Stimulated activated CD4-positive, alpha-beta T cell treated with anti-CD3 and anti-CD28 coated beads, Interleukin-4, amount 100 ng/mL, for 24 hours (primary cell): ENCODE data around the gene TPI1.
A peak's percentile ranks its signal among the peaks of the same experiment; 100 is the strongest.
"Not testable (repeated sequence)": the region's sequence is repeated elsewhere in the genome, so short reads cannot be mapped to it uniquely, and the experiment has no call there.

Source experiments
- DNase-seq: peaks from one replicate; pipeline ENCODE4 v3.0.0-alpha.2; 2020

The TPI1 gene

DNA sequence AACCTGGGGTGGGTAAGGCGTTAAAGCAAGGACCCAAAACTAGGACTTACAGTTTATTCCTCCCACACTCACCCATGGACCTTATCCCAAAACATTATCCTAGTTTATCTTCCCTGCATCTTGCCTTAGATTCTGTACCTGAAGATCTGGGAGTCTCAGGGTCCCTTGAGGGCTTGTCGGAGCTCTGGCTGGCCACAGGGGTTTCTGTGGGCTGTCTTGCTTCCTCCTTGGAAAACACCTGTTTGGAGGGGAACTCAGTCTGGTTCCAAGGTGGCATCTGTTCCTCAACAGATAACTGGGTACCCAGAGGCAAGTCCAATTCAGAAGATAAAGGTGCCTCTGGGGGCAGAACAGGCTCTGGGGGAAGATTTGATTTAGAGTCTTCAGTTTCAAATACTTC lies 17.9 kb upstream of the TPI1 start:
- DNase-seq, result no peak

DNA sequence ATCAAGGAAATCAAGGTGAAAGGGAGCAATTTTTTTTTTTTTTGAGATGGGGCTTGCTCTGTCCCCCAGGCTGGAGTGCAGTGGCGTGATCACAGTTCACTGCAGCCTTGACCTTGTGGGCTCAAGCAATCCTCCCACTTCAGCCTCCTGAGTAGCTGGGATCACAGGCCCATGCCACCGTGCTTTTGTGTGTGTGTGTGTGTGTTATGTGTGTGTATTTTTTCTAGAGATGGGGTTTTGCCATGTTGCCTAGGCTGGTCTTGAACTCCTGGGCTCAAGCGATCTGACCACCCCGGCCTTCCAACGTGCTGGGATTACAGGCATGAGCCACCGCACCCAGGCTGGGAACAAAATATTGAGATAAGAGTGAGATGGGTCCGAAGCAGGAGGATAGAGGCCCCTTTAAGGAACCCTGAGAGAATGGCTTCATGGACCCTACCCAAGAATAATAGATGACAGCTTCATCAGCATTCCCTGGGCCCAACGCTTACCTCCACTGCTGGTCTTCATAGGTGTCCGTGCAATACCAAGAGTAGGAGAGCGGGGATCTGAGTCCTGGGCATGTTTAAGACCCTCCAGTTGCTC lies 17.3 kb upstream of the TPI1 start:
- DNase-seq, result no peak

DNA sequence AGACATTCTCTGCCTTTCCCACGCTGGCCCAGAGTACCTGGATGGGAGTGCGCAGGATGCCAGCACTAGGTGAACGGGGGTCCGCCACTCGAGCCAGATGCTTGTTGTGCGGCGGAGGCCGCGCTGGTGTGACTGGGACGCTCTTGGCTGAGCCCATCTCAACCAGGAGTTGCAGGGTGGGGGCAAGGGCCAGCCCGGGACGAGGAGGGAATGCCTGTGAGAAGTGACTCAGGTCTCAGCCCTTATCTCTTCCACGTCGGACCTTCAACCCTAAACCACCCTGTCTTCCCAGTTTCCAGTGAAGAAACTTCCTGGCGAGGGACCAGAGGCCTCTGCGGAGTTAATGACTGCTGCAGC lies 16.6 kb upstream of the TPI1 start:
- no peak for DNase-seq

DNA sequence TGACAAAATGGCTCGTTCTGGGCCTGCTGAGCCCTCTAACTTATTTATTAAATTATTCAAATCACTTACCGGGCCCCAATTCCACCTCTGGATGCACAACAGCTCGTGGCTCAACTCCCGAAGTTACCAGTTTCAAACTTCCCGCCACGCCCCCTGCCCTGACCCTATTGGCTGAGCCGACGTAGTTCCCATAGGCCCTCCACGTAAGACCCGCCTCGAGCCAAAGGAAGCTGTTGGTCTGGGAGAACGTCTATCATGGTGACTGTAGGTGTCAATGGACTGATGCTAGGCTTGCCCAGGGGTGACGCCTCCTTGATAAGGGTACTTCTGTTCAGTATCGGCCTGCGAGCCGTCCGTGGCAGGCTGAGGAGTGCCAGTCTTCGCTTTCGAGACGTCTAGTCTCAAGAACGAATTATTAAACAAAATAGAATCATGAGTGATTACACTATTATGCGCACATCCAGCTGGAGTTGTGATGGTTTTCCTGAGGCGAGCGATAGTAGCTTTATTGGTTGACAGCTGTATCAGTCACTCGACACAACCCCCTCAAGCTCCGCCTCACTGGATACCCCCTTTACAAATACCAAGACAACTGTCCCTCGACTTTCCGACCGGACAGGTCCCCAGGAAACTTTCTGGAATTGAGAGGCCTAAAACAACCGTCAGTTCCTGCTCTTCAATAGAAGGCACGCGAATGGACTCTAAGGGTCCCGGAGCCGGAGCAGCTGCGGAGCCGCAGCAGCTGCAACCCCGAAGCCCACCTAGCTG lies 16.0 kb upstream of the TPI1 start, which contains the start of gene CDCA3:
Gene CDCA3 (minus strand): TSS at position 134 of the 768 bp plus-strand sequence. CDS start 334 bp downstream, outside the sequence.
- peak; percentile 94 for DNase-seq

DNA sequence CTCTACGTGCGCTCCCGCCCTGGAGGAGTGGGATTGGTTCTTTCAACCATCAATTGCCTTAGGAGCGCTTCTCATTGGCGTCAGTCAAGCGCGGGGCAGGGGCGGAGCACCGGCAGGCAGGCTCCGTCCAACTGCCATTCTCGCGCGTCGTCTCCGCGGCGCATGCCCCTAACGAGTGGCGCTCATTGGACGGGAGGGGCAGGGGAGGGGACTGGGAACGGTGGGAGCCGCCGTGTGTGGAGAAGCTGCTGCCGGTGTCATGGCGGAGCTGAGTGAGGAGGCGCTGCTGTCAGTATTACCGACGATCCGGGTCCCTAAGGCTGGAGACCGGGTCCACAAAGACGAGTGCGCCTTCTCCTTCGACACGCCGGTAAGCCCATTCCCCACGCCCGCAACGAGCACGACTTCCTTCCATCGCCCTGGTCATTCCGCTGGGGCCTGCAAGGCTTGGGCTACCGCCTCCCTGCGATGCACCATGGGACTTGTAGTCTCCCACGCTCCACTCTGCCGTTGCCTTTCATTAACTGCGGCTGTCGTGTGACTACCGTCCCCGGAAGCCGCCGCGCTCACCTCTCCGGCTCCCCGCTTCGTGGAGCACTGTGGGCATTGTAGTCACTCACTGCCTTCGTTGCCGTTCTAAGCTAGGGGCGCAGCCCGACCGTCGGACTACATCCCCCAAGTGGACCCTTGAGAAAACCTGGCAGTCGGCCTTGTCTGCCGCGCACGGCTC lies 15.2 kb upstream of the TPI1 start, which contains the start of gene USP5:
Gene USP5 (plus strand): TSS at position 230 of the 730 bp plus-strand sequence. CDS start 30 bp downstream, at position 260.
- peak; percentile 98 for DNase-seq

DNA sequence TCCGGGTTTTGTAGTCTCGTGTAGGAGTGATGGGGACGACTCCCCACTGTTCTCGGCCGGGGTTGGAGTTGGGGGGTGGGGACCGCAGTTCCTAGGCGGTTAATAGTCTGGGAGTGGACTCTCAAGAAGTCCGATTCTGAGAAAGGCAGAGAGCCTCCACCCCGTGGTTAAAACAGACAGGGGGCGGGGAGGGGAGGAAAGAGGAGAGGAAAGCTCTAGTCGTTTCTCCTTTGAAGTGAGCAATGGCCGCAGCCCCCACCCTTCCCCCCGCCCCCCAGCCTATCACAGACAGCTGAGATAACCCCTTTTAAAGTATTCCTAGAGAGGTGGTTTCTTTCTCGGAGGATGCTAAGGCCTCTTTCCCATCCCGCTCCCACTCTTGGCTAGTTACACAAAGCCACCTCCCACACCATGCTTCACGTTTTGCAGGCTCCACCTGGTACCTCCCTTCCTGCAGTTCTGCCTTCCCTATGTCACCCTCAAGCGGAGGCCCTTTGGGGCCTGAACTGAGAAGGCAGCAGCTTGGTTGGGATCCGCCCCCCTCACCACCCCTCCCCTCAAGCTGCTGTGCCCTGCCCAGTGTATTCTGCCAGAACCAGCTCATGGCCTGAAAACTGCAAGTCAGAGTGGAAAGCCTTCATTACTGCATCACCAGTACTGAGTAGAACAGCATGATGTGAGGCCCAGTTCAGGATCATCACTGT lies 14.5 kb upstream of the TPI1 start:
- peak; percentile 82 for DNase-seq

DNA sequence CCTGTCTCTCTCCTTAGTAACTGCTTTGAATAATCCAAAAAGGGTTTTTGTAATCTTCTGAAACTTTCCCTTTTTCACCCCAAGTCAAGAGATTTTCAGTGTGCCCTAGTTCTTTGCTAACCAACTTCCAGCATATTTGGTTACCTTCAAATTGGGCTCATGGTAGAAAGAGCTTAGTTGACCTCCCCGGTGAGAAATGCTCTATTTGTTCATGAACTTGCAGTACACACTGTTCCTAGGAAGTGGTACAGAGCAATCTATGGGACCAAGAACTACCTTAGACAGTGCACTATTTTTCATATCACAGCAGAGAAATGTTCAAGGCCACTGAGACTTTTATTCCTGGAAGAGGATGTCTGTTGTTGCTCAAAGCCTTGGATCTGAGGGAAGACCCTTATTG lies 13.7 kb upstream of the TPI1 start:
- no peak for DNase-seq

DNA sequence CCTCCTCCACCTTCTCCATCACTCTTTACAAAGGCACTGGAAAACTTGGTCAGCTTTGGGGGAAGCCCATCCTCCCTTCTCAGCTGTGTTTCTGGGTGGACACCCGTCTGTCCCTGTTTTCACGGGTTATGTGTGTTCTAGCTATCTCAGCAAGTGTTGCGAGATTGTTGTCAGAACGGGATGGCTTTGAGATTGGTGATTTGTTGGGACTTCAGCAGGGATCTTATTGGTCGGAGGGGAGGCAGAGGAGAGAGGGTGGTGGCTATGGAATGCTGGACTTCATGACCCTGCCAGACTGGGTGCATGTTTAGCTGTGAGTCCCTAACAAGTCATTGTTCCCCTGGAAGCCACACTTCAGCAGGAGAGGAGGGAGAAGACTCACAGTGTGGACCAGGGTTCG lies 13.3 kb upstream of the TPI1 start:
- no peak for DNase-seq

DNA sequence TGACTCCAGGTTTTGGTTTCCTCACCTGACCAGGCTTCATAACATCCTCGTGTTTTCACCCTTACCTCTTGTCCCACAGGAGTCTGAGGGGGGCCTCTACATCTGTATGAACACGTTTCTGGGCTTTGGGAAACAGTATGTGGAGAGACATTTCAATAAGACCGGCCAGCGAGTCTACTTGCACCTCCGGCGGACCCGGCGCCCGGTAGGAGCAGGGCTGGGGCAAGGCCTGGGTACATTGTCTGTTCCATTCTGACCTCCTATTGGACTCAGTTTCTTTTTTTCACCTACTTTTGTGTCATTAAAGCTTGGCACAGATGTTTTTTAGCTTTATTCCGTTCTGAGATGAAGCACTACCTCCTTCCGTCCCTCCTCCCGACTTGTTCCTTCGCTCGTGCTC lies 12.0 kb upstream of the TPI1 start:
- no peak for DNase-seq

DNA sequence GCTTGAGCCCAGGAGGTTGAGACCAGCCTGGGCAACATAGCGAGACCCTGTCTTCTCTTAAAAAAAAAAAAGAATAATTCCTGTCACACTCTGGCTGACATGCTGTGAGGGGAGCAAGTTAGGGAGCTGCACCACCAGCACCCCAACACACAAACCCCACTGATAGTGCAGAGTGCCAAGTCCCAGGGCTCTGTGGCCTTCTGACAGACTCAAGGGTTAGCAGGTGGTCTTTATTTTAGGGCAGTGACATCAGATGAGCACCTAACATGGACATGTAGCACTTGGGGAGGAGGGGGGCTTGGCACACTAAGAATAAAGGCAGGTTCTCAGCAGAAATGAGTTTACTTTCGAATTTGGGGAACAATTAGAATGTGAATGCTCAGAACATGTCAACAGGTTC lies 8.5 kb upstream of the TPI1 start:
- DNase-seq, result no peak

DNA sequence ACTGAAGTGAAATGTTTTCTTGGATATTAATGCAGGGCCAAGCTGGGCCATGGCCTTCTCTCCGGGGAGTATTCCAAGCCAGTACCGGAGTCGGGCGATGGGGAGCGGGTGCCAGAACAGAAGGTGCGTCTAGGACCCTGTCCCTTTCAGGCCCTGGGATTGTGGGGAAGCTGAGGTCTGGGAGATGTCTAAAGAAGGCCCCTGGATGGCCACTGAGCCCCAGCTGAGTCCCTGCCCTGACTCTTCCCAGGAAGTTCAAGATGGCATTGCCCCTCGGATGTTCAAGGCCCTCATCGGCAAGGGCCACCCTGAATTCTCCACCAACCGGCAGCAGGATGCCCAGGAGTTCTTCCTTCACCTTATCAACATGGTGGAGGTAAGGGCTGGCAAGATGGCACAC lies 7.2 kb upstream of the TPI1 start:
- DNase-seq, result no peak

DNA sequence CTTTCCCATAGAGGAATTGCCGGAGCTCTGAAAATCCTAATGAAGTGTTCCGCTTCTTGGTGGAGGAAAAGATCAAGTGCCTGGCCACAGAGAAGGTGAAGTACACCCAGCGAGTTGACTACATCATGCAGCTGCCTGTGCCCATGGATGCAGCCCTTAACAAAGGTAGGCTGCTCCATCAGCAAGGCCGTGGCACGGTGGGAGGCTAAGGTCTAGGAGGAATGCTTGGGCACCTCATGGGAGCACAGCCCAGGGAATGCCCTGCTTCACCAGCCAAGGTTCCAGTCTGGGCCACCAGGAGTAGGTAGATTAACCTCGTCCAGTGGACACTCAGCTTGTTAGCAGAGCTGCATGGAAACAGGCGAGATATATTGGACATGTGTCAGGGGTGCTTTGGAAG lies 6.4 kb upstream of the TPI1 start:
- no peak for DNase-seq

DNA sequence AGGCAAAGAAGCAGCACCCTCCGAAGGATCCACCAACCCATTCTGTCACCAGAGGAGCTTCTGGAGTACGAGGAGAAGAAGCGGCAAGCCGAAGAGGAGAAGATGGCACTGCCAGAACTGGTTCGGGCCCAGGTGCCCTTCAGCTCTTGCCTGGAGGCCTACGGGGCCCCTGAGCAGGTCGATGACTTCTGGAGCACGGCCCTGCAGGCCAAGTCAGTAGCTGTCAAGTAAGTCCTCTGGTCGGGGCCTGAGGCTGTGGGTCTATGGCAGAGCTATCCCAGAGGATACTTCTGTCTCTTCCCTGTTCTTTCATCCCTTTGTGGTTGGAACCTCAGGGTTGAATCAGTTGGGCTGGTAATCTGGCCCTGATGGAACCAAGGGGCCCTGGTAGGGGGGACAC lies 5.9 kb upstream of the TPI1 start:
- no peak for DNase-seq

DNA sequence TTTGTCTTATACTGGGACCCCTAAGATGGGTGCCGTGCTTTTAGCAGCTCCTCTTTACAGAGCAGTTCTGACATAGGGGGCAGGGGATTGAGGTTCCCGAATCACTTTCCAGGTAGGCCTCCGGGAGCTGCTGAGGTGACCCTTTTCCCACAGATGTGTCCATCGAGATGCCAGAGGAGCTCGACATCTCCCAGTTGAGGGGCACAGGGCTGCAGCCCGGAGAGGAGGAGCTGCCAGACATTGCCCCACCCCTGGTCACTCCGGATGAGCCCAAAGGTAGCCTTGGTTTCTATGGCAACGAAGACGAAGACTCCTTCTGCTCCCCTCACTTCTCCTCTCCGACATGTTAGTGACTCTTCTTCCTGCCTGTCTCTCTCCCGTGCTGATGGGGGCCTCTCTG lies 4.3 kb upstream of the TPI1 start:
- DNase-seq, result no peak

DNA sequence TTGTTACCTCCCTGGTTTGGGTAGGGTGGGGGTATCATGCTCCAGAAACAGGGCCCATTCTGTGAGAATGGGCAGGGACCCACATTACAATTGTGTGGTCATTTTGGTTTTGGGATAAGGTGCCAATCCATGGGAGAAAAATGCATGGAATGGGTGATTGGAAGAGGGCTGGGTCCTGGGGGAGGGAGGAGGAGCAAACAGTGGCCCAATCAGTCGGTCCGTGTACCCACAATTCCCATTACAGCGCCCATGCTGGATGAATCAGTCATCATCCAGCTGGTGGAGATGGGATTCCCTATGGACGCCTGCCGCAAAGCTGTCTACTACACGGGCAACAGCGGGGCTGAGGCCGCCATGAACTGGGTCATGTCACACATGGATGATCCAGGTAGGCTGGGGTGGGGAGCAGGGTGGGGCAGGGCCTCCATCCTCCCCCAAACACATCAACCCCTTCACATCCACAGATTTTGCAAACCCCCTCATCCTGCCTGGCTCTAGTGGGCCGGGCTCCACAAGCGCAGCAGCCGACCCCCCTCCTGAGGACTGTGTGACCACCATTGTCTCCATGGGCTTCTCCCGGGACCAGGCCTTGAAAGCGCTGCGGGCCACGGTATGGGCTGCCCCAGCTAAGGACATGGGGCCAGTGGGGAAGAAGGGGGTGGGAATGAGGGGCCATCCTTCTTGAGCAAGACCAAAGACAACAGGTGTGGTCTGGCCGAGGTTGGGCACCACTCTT lies 3.6 kb upstream of the TPI1 start:
- DNase-seq, result no peak

DNA sequence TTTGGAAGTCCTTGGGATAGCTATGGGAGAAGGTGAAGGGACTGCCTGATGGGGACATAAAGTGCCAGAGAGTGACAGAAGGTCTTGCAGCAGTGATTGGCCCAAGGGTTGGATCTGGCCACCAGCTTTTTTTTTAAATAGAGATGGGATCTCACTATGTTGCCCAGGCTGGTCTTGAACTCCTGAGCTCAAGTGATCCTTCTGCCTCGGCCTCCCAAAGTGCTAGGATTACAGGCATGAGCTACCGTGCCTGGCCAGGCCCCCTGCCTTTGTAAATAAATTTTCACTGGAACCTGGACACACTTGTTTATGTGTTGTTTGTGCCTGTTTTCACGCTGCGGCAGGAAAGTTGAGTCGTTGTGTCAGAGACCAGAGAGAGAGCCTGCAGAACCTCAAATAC lies 2.0 kb upstream of the TPI1 start:
- DNase-seq, result not testable (repeated sequence)

DNA sequence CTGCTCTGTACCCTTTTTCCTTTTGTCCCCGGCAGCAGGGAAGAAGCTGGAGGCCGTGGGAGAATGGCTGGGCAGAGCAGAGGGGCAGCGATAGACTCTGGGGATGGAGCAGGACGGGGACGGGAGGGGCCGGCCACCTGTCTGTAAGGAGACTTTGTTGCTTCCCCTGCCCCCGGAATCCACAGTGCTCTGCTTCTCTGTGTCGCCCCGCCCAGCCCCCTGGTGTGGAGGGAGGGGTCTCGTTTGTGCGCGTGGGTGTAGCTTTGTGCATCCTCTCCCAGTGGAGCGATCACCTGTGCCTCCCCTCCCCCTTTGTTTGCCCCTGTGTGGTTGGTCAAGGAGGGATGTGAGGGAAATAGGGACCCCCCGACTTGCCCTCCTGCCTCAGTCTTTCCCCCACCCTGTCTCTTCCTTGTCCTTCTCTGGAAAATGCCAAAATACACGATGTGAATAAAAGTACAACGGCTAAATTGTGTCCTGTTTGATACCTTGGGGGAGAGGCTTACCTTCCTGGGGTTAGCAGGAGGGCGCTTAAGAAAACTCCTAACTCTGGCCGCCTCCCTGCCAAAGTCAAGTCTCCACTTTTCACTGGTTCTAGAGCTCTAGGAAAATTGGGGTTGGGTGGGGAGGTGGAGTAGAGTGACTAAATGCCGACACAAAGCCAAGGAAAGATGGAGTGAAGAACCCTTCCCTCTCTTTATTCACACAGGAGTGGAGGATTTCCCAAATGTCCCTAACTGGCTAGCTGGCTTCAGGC lies 990 bp upstream of the TPI1 start:
- DNase-seq, result no peak

DNA sequence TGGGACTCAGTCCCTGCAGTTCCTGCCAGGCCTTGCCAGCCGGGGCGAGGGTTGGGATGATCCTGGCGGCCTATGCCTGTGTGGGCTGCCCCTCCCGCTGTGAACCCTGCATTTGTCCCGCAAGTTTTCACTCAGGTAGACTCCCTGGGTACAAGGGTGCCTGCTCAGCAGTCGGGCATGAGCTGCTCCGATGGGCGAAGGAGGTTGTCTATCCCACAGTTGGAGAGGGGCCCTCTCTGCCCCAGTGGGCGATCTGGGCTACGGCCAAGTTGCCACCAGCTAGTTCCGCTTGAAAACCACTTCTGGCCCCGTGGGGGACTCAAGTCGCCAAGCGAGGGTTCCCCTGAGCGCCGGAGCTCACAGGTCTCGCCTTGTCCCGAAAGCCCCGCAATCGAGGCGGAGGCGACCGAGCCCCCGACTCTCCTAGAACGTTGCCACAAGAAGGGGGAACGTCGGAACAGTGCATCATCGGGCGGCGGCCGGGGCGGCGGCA lies 365 bp upstream of the TPI1 start:
- DNase-seq, result no peak

DNA sequence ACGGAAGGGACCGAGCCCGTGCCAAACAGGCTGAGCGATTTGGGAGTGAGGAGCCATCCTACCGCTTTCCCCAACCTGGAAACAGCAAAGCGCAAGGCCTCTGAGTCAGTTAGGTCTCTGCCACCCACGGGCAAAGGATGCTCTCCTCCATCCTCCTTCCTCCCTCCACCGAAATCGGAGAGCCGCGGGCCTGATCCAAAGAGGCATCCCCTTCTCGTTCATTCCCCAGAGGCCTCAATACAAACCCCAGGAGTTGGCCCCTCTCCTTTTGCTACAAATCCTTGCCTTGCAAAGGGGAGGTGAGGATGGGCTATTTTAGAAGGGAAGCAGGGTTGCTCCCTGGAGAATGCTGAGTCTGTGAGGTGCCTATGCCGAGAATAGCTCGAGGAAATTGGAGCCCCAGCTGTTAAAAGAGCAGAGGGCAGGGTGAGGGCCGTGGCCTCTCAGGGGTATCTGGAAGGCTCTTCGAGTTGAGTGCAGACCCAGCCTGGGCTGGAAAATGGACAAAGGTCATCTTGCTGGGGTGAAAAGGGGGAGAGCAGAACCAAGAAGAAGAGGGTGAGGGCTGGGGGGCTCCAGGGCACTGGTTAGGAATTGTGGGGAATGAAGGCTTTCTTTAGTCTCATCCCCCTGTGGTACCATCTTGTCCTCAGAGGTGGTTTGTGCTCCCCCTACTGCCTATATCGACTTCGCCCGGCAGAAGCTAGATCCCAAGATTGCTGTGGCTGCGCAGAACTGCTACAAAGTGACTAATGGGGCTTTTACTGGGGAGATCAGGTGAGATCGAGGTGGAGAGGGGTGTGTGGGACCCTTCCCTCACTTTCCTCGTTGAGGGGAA lies 1.1 kb downstream of the TPI1 start:
- peak; percentile 21 for DNase-seq
